Ascending aorta (tissue), 2 donors: ENCODE results near the gene FMN1. TPM values are rescaled to one million over a fixed set of nuclear protein-coding genes. Genes with fewer than 3 reads are reported as not detected.
"Not testable (repeated sequence)": the region's sequence is repeated elsewhere in the genome, so short reads cannot be mapped to it uniquely, and the experiment has no call there.

Experiments
- DNase-seq, 2 donors: peaks; one replicate each; pipeline ENCODE4 v3.0.0-alpha.2; 2019; ENCODE audit warnings: low spot score in 2 of 2
- H3K27ac ChIP-seq, 2 donors: fragments of 200-600 bp; sonication (generic); one replicate each; pipeline ENCODE4 v1.5.1; 2016 to 2017; ENCODE audit warnings: mild to moderate bottlenecking in 1 of 2
- H3K27me3 ChIP-seq: fragments of 200-600 bp; sonication (generic); one replicate; pipeline ENCODE4 v1.5.1; 2017
- H3K36me3 ChIP-seq, 2 donors: fragments of 200-600 bp; sonication (generic); one replicate each; pipeline ENCODE4 v1.5.1; 2016
- H3K4me1 ChIP-seq, 2 donors: fragments of 200-600 bp; sonication (generic); one replicate each; pipeline ENCODE4 v1.5.1; 2016 to 2017; ENCODE audit warnings: mild to moderate bottlenecking in 1 of 2
- H3K4me3 ChIP-seq, 2 donors: fragments of 200-600 bp; sonication (generic); one replicate each; pipeline ENCODE4 v1.5.1; 2016 to 2017; ENCODE audit warnings: mild to moderate bottlenecking in 1 of 2
- H3K9me3 ChIP-seq, 2 donors: fragments of 200-600 bp; sonication (generic); one replicate each; pipeline ENCODE4 v1.5.1; 2016
- CTCF ChIP-seq, 3 experiments: fragments of 200-600 bp in 2 of 3; fragments of 450-650 bp in 1 of 3; sonication (generic) in 2 of 3; IDR thresholded peaks; one replicate each; pipeline ENCODE4 v1.5.1; 2016 to 2019; ENCODE audit warnings: antibody characterized with exemption in 3 of 3, mild to moderate bottlenecking in 1 of 3, moderate library complexity in 1 of 3
- intact Hi-C: fragments of 100-400 bp; cut with DNase I; formaldehyde crosslinking; loops from one replicate; pipeline ENCODE4 v1.15.1; 2023
- total RNA-seq: library from RNA; depleted of rRNA; stranded (reverse); fragments of >200 nt; gene quantifications from one replicate; pipeline ENCODE4 v1.1.0, GENCODE V29; 2016

The FMN1 gene
- total RNA-seq, 1 donor from 2014 or later: 4.3 TPM

GRCh38 chr15:33076937-33077336, 117.6 kb downstream of the FMN1 start:
- Histone ChIP-seq H3K4me1 (no peaks in the 10 kb centered on the region), H3K36me3 (no peaks in the 10 kb centered on the region), H3K27ac (no peak overlapping the region), H3K4me3 (no peak overlapping the region), H3K9me3 (no peaks in the 10 kb centered on the region), H3K27me3 (no peaks in the 10 kb centered on the region)
- intact Hi-C loops: no loop called here
- no peak for TF ChIP-seq CTCF (IDR thresholded peaks at IDR 0.05)
- no peak for DNase-seq

- H3K4me3 ChIP-seq: no peak overlapping the region
- H3K27me3 ChIP-seq: no peaks in the 10 kb centered on the region
- no peaks in the 10 kb centered on the region for H3K9me3 ChIP-seq
- DNase-seq: no peak
- TF ChIP-seq CTCF (IDR thresholded peaks at IDR 0.05): no peak
- H3K27ac ChIP-seq: no peak overlapping the region
- no peaks in the 10 kb centered on the region for H3K4me1 ChIP-seq
- intact Hi-C loops: no loop called here
- no peaks in the 10 kb centered on the region for H3K36me3 ChIP-seq
These were observed 119.6 kb downstream of the FMN1 start for GRCh38 chr15:33074942-33075341.

GRCh38 chr15:33074212-33074611, 120.3 kb downstream of the FMN1 start:
- Histone ChIP-seq H3K27ac (no peak overlapping the region), H3K9me3 (no peaks in the 10 kb centered on the region), H3K27me3 (no peaks in the 10 kb centered on the region), H3K36me3 (no peaks in the 10 kb centered on the region), H3K4me1 (no peaks in the 10 kb centered on the region), H3K4me3 (no peak overlapping the region)
- DNase-seq: no peak
- TF ChIP-seq CTCF (IDR thresholded peaks at IDR 0.05): no peak
- intact Hi-C loops: no loop called here

- Histone ChIP-seq H3K27ac (no peak overlapping the region), H3K36me3 (no peaks in the 10 kb centered on the region), H3K9me3 (no peaks in the 10 kb centered on the region), H3K4me1 (no peaks in the 10 kb centered on the region), H3K27me3 (no peaks in the 10 kb centered on the region), H3K4me3 (no peak overlapping the region)
- intact Hi-C loops: no loop called here
- DNase-seq: no peak
- no peak for TF ChIP-seq CTCF (IDR thresholded peaks at IDR 0.05)
These were observed 123.1 kb downstream of the FMN1 start for GRCh38 chr15:33071451-33071850.

- H3K4me3 ChIP-seq, H3K27me3 ChIP-seq, intact Hi-C loops, H3K27ac ChIP-seq, H3K9me3 ChIP-seq, DNase-seq, H3K4me1 ChIP-seq, H3K36me3 ChIP-seq: not testable (repeated sequence)
These were observed 124.6 kb downstream of the FMN1 start for GRCh38 chr15:33069903-33070302.

GRCh38 chr15:33069161-33069560, 125.4 kb downstream of the FMN1 start:
- Histone ChIP-seq H3K9me3 (no peaks in the 10 kb centered on the region), H3K4me1 (no peaks in the 10 kb centered on the region), H3K4me3 (no peak overlapping the region), H3K36me3 (no peaks in the 10 kb centered on the region), H3K27me3 (no peaks in the 10 kb centered on the region), H3K27ac (no peak overlapping the region)
- no peak for DNase-seq
- intact Hi-C loops: no loop called here
- no peak for TF ChIP-seq CTCF (IDR thresholded peaks at IDR 0.05)
